Measurements from ENCODE around the gene SERGEF.

DNA sequence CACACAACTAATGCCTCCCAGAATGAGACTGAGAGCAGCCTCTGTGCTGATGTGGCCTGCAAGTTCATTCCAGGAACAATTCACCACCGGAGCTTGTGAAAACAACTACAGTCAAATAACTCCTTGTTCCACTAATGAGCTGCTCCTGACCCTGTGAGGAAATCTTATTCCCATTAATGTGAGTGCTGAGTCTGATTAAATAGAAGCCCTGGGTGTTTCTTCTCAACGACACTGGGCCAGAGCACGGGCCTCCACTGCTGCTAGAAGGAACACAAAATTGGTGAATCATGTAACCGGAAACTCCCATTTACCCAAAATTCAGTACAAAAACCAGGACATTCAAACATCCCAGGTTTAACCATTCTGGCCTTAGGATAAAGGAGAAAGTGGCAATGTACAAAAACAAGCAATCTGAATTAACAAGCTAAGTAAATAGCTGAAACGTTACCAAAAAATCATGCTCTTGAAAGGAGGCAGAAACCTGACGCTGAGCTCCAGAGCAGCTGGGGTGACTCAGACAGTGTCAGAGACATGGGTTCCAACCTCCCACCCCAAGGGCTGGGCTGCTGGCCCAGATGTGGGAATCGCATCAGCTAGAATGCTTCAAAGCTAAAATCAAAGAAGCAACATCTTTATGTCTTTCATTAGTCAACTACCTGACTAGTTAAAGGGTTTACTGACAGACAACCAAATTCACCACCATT lies 26.7 kb downstream of the SERGEF start:
- TF ChIP-seq, protein P1, sequence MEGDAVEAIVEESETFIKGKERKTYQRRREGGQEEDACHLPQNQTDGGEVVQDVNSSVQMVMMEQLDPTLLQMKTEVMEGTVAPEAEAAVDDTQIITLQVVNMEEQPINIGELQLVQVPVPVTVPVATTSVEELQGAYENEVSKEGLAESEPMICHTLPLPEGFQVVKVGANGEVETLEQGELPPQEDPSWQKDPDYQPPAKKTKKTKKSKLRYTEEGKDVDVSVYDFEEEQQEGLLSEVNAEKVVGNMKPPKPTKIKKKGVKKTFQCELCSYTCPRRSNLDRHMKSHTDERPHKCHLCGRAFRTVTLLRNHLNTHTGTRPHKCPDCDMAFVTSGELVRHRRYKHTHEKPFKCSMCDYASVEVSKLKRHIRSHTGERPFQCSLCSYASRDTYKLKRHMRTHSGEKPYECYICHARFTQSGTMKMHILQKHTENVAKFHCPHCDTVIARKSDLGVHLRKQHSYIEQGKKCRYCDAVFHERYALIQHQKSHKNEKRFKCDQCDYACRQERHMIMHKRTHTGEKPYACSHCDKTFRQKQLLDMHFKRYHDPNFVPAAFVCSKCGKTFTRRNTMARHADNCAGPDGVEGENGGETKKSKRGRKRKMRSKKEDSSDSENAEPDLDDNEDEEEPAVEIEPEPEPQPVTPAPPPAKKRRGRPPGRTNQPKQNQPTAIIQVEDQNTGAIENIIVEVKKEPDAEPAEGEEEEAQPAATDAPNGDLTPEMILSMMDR (IDR thresholded peaks at IDR 0.05), result no peak
- TF ChIP-seq POLR2AphosphoS5 (IDR thresholded peaks at IDR 0.05) (no peak), POLR2A (IDR thresholded peaks at IDR 0.05) (no peak), EP300 (IDR thresholded peaks at IDR 0.05) (no peak)
